Measurements from ENCODE around the gene PRKN.

PRKN gene

DNA sequence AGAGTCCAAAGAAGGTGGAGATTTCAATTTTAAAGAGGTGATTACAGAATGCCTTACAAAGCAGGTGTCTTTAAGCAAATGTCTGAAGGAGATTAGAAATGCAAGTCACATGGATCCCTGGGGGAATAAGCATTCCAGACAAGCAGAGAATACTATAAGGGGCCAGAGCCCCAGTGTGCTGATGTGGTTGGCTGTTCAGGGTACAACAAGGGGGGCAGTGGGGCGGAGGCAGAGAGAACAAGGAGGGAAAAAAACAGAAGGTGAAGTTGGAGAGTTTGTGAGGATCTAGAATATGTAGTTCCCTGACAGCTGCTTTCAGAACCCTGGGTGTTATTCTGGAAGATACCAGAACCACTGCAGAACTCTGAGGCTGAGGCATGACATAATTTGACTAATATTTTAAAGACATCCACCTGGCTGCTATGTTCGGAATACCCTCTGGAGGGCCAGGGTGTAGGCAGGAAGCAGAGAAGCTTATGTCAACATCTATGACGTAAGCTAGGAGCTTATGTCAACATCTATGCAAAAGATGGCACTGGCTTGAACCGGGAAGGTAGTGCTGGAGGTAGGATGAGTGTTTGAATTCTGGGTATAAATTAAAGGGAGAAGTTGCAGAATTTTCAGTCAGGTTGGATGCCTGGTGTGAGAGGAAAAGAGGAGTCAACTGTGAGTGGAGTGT, 1177.5 kb downstream of the PRKN start:
- no peak for DNase-seq (ENCODE audit: low read depth, low spot score)

DNA sequence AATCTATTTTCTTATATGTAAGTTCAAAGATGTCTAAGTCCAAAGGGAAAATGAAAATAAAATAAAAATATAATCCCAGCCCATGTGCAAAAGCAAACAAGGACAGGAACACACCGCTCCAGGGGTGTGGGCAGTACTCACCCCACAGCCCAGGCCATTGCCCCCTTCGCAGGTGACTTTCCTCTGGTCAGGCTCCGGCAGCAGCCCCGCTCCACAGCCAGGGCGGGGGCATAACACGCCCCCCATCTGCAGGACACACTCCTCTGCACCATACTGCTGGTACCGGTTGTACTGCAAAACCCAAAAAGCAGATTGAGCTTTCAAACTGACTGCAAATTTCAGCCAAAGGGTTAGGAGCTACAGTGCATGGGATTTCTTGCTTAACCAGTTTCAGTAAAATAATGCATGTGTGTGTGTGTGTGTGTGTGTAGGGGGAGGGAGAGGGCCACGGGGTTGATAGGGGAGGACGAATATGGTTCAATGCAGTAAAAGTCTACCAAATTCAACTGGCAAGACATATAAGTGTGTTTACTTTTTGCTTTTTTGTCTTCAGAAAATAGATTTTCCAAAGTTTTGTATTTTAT, 1178.8 kb downstream of the PRKN start:
- no peak for DNase-seq (ENCODE audit: low read depth, low spot score)

DNA sequence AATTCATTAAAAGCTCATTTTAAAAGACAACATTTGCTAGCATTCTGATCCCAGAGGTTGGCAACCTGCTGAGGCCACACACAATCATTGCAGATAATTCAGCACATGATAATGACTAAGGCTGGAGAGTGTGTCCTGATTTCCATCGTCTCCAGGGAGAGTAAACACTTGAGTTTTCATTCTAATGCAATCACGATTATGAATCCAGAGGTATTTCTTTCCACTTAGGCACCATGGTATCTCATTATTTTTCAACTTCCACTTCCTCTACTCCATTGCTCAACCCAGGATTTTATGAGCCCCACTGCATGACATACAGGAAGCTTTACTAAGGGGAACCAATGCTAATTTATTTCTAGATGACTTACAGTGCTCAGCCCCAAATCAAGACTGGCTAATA, 1179.9 kb downstream of the PRKN start:
- DNase-seq (ENCODE audit: low read depth, low spot score) = no peak

DNA sequence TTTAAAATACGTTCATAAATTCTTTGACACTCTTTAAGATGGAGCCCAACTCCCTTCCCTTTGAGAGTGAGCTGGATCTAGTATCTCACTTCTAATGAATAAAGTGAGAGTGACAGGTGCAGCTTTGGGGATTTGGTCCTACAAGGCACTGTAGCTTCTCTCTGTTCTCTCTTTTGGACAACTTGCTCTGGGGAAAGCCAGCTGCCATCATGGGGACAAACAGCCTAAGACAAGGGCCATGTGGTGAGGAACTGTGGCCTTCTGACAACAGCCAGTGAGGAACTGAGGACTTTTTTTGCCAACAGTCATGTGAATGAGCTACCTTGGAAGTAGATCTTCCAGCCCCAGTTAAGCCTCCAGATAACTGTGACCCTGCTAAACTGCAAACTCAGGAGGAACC, 1180.9 kb downstream of the PRKN start:
- DNase-seq (ENCODE audit: low read depth, low spot score) = no peak

DNA sequence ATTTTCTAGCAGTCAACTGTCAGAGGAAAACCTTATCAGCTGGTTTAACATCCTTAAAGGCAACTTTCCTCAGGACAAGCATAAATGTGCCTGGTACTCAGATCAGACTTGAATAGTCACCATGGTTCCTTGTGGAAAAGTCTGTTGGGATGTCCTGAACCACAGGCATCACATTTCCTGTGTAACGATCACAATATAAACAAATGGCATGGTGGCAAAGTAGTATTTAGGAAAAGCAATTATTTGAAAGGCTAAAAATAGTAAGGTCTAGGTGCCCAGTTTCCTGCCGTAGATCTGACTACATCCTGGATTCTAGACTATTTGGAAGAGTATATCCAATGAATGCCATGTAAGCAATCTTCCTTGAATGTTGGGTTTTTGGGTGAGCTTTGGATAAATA, 1181.8 kb downstream of the PRKN start:
- no peak for DNase-seq (ENCODE audit: low read depth, low spot score)

DNA sequence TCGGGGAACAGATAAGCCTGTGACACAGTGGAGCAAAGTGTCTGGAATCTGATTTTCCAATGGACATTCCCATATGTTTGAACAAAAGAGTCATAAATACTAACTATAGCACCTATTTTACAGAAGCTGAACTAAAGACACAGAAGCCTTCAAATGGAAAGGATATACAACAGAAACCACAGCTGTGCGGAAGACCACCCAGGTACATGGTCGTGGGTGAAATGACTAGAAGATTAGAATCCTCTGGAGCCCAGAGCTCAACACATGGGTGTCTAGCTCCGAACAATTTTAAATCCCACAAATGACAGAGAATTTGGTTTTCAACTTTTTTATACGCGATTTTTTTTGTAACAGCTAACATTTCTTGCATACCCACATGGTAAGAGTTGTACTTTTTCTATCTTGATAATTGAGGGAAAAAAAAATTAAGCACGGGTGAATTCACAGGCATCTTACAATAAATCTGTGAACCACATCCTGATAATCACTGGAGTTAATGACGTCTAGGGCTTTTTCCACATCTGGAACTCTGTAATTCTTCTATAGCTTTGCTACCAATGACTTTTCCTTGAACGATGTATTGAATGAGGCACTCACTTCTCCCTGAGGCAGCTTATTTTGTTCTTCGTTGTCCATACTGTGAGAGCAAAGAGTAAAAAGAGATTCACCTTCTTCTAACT, 1182.6 kb downstream of the PRKN start:
- DNase-seq (ENCODE audit: low read depth, low spot score) = no peak

DNA sequence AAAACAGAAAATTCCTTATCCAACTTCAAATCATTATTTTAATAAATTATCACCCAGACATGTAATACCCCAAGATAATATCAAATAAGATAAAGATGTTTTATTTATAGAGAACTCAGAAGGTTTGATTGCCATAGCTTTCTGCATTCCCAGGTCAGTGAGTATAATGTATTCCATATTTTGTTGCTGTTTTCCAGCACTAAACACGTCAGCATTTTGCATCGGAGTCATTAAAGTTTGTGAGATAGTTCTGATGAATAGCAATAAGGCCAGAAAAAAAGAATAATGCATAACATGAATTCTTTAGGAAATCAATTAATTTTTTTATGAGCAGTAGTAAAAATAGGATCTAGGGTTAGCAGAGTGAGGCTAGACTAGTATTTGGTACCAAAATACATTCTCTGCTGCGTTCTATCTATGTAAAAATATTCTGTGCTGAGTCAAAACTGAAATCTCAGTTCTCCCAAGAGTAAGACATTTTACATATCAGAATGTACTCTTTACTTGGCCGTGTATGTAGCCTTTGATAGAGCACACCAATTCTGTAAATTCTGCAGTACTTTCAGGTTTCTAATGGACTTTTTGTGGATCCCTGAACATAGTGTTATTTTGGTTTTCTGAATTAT, 1183.8 kb downstream of the PRKN start:
- DNase-seq (ENCODE audit: low read depth, low spot score) = no peak

DNA sequence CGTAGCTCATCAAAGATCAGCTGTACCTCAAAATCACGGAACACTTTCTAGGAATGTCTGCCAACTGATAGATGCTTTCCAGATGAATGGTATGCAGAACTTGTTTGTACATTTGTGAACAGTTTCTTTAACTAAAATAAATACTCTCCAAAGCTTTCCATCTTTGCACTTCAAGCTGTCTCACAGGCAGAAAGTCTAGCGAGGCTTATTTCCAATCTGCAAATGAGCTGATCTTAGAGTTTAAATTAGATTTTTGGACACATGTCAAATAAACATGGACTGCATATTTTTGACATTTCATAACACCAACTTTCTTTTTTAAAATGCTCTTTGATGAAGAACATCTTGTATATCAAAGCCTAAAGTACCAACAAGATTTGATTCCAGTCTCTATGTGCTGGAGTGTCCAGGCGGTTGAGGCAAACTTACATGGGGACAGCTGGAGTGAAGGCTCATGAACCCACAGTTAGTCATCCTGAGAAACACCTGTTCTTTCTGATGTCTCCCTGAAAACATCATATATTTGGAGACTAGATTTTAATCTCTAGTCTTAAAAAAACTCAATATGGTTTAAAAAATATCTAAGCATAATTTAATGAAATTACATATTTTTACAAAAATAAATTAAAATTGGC, 1185.1 kb downstream of the PRKN start:
- DNase-seq (ENCODE audit: low read depth, low spot score) = no peak

DNA sequence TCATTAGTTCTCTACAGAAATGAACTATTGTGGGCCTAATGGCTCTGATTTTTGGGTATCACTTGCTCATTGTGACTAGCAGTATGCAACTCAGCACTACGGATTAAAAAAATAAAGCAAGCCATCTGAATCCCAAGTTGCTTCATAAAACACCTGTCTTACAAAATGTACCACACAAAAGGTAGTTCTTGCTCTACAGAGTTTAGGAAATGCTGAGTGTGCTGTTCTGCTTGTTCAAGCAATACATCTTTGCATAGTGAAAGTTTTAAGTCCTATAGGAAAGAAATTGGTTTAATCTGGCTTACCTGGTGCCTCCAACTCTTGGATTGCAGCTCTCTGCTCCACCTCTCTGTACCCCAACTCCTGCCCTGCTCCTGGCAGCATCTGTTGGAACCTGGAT, 1187.0 kb downstream of the PRKN start:
- no peak for DNase-seq (ENCODE audit: low read depth, low spot score)

DNA sequence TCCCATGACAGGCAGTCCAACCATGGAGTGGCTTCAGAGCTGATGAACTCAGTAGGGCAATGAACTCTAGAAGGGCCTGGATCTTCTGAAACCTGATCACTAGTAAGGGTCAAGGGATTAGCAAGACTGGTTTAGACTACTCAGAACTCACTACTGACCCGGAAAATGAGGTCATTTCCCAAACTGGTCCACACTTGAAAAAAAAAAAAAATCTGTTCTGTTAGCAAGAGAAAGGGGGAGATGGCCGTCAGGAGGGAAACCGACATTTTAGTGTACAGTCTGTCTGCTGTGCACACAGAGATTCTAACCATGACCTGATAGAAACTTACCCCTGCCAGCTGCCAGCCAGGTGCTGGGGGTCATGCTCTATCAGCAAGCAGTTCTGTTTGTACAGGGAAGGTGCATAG, 1191.3 kb downstream of the PRKN start:
- no peak for DNase-seq (ENCODE audit: low read depth, low spot score)

DNA sequence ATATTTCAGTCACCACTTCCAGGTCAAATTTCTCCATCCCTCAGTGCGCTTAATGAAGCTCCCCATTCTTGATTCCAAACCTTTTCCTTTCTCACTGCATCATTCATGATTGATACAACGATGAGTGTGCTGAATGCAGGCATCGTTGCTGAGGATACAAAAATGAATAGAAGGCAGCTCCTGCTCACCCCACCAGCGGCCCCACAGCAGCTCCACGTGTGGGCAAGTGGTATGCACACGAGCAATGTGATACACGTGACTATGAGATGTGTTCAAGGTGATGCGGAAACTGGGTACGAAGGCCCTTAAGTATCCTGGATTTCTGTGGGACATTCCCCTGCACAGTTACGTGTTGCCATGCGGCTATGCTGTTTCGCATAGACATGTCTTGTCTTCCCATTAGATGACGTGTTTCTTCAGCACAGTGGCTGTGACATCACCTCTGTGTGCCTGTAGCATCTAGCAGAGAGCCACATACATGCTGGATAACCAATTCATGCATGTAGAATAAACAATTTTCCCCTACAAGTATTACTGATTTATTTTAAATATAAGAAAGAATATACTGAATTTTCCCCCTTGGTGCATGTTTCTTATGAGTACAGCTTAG, 1193.2 kb downstream of the PRKN start:
- no peak for DNase-seq (ENCODE audit: low read depth, low spot score)

DNA sequence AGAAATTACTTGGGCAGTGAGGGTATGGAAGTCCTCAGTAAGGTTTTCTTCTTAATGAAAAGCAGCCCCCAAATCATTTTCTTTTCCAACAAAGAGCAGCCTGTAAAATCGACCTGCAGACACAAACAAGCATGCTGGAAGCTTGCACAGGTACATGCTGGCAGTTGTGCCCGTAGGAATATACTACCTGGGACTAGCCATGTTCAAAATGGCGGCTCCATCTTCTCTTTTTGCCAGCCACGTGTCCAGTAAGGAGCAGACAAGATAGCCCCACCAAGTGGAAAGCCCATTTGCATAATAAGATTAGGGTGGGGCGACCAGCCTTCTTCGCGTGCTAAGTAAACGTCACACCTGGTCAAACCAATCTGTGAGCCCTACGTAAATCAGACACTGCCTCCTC, 1194.3 kb downstream of the PRKN start:
- no peak for DNase-seq (ENCODE audit: low read depth, low spot score)

DNA sequence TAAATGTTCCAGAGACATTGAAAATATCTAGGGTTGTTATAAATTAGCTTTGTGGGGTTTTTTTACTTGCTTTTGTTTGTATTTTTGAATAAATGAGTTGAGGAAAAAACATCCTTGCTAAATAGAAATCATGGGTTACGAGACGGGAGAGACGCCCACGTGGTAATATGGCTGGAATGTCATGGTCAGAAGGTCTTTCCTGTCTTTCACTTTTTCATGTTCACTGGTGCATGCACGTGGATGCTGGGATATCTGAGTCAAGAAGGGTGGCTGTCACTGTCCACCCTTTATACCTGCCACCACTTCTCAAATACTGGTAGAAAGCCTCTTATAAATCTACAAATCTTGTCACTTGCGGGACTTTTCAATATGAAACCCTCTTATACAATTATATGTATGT, 1195.0 kb downstream of the PRKN start:
- no peak for DNase-seq (ENCODE audit: low read depth, low spot score)

DNA sequence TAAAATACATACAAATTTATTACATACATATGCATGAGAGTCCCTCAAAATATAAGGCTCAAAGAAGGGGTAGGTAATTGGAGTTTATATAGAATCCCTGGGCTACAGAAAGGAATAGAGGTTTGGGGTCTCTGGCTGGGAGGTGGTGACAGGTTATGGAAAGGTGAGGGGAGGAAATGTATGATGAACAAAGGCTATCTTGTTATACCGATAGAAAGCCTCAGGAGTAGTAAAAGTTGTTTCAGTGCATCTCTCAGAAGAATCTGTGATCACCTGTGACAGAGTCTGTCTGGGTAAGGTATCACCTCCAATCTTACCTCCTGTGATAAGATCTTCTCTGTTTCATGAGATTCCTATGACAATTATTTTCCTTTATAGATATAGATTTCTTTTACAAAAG, 1200.8 kb downstream of the PRKN start:
- DNase-seq (ENCODE audit: low read depth, low spot score) = no peak

DNA sequence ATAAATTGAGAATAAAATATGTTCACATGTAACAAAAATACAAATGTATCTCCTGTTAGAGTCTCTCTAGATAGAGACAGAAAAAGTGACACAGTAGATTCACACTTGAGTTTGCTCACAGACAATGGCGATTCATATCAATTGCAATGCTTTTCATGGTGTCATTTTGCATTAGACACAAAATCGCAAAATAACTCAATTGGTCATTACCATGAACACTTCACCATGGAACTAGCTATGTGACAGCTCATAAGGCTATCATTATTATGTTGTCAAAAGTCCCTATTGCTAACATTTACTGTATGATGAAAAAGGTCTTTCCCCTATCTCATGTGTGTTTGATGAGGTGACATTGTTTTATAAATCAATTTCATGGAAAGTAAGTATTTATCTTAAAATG, 1204.2 kb downstream of the PRKN start:
- no peak for DNase-seq (ENCODE audit: low read depth, low spot score)

DNA sequence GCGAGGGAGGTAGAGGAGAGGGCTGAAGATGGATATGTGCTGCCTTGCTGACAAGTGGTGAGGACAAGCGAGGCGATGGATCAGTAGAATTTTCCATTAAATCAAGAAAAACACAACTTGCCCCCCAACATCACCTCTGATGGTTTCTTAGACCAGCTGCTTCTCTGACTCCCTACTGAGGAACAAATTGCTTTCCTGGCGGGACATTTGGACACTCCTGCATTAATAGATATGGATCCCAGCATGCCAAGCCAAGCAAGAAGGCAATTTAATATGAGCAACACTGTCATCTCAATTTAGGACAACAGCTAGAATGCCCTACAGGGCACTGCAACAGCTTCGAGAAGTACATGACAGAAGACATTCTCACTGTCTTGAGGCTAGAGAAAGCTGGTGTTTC, 1205.3 kb downstream of the PRKN start:
- no peak for DNase-seq (ENCODE audit: low read depth, low spot score)

DNA sequence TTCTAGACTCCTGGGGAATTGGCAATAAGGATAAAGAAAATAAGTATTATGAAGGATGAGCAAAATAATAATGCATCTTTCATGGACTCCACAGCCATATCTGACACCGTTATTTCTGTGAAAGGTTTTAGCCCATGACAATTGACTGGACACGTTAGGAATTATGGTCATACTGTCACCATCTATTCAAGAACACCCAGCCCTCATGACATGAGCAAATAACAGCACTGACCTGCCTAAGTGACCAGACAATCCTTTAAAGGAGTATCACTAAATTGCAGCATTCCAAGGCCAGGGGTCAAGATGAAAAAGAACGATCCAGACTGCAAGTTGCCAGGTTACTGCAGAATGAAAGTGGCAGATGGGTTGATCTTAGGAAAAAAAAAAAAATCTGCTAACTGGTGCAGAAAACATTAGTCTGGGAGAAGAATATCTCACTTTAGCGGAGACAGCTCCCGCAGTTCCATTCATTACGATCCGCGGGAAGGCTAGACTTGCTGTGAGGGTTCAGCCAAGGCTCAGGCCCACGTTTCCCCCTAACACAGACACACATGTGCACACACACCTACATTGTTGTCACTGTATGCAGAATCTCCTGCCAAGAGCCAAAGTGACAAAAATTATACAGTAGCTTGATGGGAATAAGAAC, 1216.0 kb downstream of the PRKN start:
- DNase-seq (ENCODE audit: low read depth, low spot score) = no peak

DNA sequence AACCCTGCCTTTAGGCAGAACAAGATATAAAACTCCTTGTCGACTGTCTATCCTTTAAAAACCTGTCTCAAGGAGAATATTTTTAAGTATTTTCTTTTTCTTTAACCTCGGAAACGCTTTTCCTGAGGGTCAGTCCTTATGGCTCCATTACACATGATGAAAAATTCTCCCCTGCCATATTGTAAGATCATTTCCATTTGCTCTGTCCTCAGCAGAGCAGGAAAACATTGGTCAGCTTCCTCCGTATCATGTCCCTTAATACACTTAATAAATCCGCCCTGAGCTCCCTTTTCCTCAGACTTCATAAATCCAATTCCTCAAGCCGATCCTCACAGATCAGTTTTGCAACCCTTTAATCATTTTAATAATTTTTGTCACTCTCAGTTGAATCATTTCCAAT, 1219.2 kb downstream of the PRKN start:
- DNase-seq (ENCODE audit: low read depth, low spot score) = no peak

DNA sequence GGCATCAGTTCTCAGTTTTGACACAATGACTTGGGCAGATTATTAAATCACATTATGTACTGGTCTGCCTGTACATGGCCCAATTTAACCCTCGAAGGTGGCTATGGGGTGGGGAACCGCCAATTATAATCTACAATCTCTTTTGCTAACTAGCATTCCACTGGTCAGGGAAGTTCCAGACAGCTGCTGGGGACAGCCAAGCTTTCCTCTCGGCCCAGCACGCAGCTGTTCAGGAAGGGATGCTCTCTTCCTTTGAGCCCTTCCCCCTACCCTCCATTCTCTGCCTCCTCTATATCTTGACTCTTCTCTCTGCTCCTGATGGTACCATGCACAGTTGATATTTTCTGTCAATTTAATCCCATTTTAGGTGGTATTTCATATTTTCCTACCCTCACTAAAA, 1220.2 kb downstream of the PRKN start:
- DNase-seq (ENCODE audit: low read depth, low spot score) = no peak

DNA sequence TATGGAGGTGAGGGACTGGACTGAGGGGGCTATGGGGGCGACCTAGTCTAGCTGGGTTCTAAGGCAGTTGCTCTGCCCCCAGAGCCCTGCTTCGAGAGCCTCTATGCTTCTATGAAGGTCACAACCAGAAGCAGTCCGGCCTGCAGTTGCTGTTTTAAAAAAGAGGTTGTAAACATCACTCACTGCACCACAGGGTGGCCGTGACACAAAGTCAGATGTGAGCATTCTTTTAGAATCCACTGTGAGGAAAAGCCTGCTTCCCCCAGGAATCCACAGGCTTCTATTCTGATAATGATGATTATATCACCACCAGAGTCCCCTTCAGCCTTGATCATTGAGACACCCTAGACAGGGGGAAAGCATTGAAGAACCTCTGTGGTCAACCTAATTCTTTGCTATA, 1224.0 kb downstream of the PRKN start:
- no peak for DNase-seq (ENCODE audit: low read depth, low spot score)

DNA sequence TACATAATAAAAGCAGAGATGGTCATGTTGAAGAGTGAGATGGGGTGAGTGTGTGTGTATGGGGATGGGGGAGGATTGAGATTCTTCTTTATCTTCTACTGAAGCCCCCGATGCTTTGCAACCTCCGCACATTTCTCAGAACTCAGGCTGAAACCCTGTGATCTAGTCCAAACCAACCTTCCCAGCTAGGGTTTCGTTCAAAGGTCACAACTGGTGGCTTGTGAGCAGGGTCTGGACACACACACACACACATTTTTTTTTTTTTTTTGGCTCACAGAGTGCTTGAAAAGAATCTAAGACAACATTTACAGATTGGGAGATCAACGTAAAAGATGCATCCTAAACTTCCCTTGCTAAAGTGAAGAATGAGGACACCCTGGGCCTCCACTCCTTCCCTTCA, 1228.7 kb downstream of the PRKN start:
- no peak for DNase-seq (ENCODE audit: low read depth, low spot score)

Data from ELF-1 (cell line).